GM12878 (cell line): ENCODE data around the gene KRT78.

Experiments used
- CEBPB ChIP-seq, 2 experiments: fragments of 150-350 bp in 1 of 2; IDR thresholded peaks; 2 replicates each; pipeline ENCODE4 v1.6.1; 2012 to 2014; ENCODE audit warnings: low read depth in 2 of 2, low read length in 2 of 2, borderline replicate concordance in 1 of 2, inconsistent platforms in 1 of 2
- EGR1 ChIP-seq, 2 experiments: IDR thresholded peaks; 1 replicate in 1 of 2; 2 replicates in 1 of 2; pipeline ENCODE4 v1.6.1; 2011 to 2012; ENCODE audit warnings: low read depth in 2 of 2, low read length in 2 of 2, borderline replicate concordance in 1 of 2, mild to moderate bottlenecking in 1 of 2, moderate library complexity in 1 of 2
- EP300 ChIP-seq, 2 experiments: fragments of 150-350 bp in 1 of 2; IDR thresholded peaks; 2 replicates each; pipeline ENCODE4 v1.6.1; 2011 to 2012; ENCODE audit warnings: low read depth in 2 of 2, low read length in 2 of 2, borderline replicate concordance in 1 of 2, improper control_type of control experiment in 1 of 2, inconsistent platforms in 1 of 2; ENCODE audit not compliant: control insufficient read depth in 1 of 2
- ETV6 ChIP-seq, 2 experiments: fragments of 450-650 bp in 1 of 2; IDR thresholded peaks in 1 of 2; conservative IDR thresholded peaks in 1 of 2; 2 replicates each; pipeline ENCODE4 v1.6.1; 2014; ENCODE audit warnings: antibody characterized with exemption in 1 of 2, borderline replicate concordance in 1 of 2, low read depth in 1 of 2, mild to moderate bottlenecking in 1 of 2, moderate library complexity in 1 of 2
- MYC ChIP-seq: IDR thresholded peaks from 2 replicates; pipeline ENCODE4 v1.6.1; 2011; ENCODE audit warnings: mild to moderate bottlenecking, low read length, moderate library complexity, inconsistent platforms; ENCODE audit not compliant: insufficient read depth, insufficient replicate concordance, insufficient read length, severe bottlenecking
- POLR2A ChIP-seq: IDR thresholded peaks from 2 replicates; pipeline ENCODE4 v1.6.1; 2011; ENCODE audit warnings: low read depth, mild to moderate bottlenecking, low read length
- POLR2AphosphoS2 ChIP-seq: IDR thresholded peaks from 2 replicates; pipeline ENCODE4 v1.6.1; 2011; ENCODE audit warnings: low read depth, mild to moderate bottlenecking, low read length, improper control_type of control experiment, moderate library complexity
- POLR2AphosphoS5 ChIP-seq: IDR thresholded peaks from 2 replicates; pipeline ENCODE4 v1.6.1; 2011; ENCODE audit warnings: mild to moderate bottlenecking, low read length, inconsistent platforms
- POU2F2 ChIP-seq: IDR thresholded peaks from 3 replicates; pipeline ENCODE4 v1.6.1; 2011; ENCODE audit warnings: low read depth, mild to moderate bottlenecking, low read length, borderline replicate concordance
- SPI1 ChIP-seq: IDR thresholded peaks from 2 replicates; pipeline ENCODE4 v1.6.1; 2011; ENCODE audit warnings: low read depth, mild to moderate bottlenecking, low read length, moderate library complexity, borderline replicate concordance; ENCODE audit not compliant: insufficient read depth
- SREBF2 ChIP-seq: IDR thresholded peaks from 2 replicates; pipeline ENCODE4 v1.6.1; 2012; ENCODE audit warnings: mild to moderate bottlenecking, low read length
- YY1 ChIP-seq: IDR thresholded peaks from 2 replicates; pipeline ENCODE4 v1.6.1; 2011; ENCODE audit warnings: low read depth, mild to moderate bottlenecking, low read length
- ZSCAN29 ChIP-seq: fragments of 450-650 bp; IDR thresholded peaks from 2 replicates; pipeline ENCODE4 v1.6.1; 2017; ENCODE audit warnings: mild to moderate bottlenecking, moderate library complexity
- TF ChIP-seq, protein P1 (sequence below), 3 experiments: IDR thresholded peaks in 2 of 3; conservative IDR thresholded peaks in 1 of 3; 2 replicates each; pipeline ENCODE4 v1.5.1; 2011; ENCODE audit warnings: low read depth in 3 of 3, low read length in 3 of 3, mild to moderate bottlenecking in 3 of 3, control low read depth in 2 of 3, moderate library complexity in 2 of 3, inconsistent platforms in 1 of 3, mixed read lengths in 1 of 3; ENCODE audit not compliant: control insufficient read depth in 2 of 3, insufficient read depth in 1 of 3; ENCODE audit errors: extremely low read depth in 1 of 3

- TF ChIP-seq POLR2A (no peak), ETV6 (conservative IDR thresholded peaks at IDR 0.05 in 1 of 2, IDR thresholded peaks at IDR 0.05 in 1 of 2; ENCODE audit: borderline replicate concordance in 1 of 2, low read depth in 1 of 2) (no peak), EGR1 (IDR thresholded peaks at IDR 0.05; ENCODE audit: borderline replicate concordance in 1 of 2, low read depth in 2 of 2, low read length in 2 of 2) (no peak), SREBF2 (no peak), CEBPB (IDR thresholded peaks at IDR 0.05; ENCODE audit: borderline replicate concordance in 1 of 2, low read depth in 2 of 2, low read length in 2 of 2) (no peak), EP300 (IDR thresholded peaks at IDR 0.05; ENCODE audit: borderline replicate concordance in 1 of 2, control insufficient read depth in 1 of 2, low read depth in 2 of 2, low read length in 2 of 2) (no peak), POLR2AphosphoS5 (no peak), POLR2AphosphoS2 (no peak), YY1 (no peak), ZSCAN29 (no peak), POU2F2 (no peak), SPI1 (no peak), MYC (no peak)
- TF ChIP-seq, protein P1, sequence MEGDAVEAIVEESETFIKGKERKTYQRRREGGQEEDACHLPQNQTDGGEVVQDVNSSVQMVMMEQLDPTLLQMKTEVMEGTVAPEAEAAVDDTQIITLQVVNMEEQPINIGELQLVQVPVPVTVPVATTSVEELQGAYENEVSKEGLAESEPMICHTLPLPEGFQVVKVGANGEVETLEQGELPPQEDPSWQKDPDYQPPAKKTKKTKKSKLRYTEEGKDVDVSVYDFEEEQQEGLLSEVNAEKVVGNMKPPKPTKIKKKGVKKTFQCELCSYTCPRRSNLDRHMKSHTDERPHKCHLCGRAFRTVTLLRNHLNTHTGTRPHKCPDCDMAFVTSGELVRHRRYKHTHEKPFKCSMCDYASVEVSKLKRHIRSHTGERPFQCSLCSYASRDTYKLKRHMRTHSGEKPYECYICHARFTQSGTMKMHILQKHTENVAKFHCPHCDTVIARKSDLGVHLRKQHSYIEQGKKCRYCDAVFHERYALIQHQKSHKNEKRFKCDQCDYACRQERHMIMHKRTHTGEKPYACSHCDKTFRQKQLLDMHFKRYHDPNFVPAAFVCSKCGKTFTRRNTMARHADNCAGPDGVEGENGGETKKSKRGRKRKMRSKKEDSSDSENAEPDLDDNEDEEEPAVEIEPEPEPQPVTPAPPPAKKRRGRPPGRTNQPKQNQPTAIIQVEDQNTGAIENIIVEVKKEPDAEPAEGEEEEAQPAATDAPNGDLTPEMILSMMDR (IDR thresholded peaks at IDR 0.05 in 2 of 3, conservative IDR thresholded peaks at IDR 0.05 in 1 of 3; ENCODE audit: control insufficient read depth in 2 of 3, extremely low read depth in 1 of 3, insufficient read depth in 1 of 3, low read depth in 3 of 3, low read length in 3 of 3), result no peak
These were observed 41.0 kb downstream of the KRT78 start for GRCh38 chr12:52807544-52808470.
